Astrocyte (in vitro differentiated cells and primary cell): ENCODE measurements around the gene PPP2R5C.

Experiments
- CTCF ChIP-seq: IDR thresholded peaks from 2 replicates; pipeline ENCODE4 v1.5.1; 2011; ENCODE audit warnings: low read depth, mild to moderate bottlenecking, inconsistent platforms, low read length, moderate library complexity; ENCODE audit not compliant: insufficient read depth
- EZH2 ChIP-seq: IDR thresholded peaks from 2 replicates; pipeline ENCODE4 v1.6.1; 2012; ENCODE audit warnings: mild to moderate bottlenecking, low read length, inconsistent platforms; ENCODE audit not compliant: insufficient read depth

GRCh38 chr14:101854366-101854765 lies 92.9 kb downstream of the PPP2R5C start:
- TF ChIP-seq CTCF (no peak), EZH2 (no peak)
